ENCODE results near the gene MUC6.

MUC6 gene

DNA sequence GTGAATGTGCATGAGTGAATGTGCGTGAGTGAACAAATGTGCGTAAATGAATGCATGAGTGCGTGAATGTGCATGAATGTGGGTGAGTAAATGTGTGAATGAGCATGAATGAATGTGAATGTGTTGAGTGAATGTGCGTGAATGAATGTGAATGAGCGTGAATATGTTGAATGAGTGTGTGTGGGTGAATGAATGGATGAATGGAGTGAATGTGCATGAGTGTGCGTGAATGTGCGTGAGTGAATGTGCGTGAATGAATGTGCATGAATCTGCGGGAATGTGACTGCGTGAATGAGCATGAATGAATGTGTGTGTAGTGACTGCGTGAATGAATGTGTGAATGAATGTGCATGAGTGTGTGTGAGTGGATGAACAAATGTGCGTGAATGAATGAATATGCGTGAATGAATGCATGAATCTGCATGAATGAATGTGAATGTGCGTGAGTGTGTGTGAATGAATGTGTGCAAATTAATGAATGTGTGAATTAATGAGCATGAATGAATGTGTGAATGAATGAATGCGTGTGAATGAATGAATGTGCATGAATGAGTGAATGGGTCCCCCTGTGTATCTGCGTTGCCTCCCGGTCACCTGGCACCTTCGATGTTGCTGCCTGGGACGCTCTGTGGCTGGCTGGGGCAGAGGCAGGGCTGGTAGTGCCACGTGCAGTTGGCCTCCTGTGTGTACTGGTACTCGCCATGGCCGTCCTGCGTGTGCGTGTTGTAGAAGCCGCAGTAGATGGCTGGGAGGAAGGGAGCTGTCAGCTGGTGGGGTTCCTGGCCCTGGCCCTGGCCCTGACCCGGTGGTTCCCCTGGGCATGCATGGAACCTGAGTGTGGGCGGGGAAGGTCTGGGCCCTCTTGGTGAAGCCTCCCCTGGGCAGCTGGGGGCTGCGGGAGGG is 13.4 kb downstream of the MUC6 start:
- no peak for DNase-seq

DNA sequence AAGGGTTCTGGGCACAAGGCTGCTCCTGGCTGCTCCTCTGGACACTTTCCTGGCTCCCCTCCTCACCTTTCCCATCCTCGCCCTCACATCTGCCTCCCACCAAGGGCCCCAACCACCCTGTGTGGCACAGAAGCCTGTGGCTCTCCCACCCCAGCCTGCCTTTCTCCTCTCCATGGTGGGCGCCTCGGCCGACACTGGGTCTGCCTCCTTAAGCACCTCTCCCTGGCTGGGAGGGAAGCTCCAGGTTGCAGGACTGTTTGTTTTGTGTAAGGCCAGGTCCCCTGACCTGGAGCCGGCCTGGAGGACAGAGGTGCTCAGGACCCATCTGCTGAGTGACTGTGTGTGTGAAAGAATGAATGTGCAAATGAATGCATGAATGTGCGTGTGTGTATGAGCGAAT is 14.1 kb downstream of the MUC6 start:
- no peak for DNase-seq

DNA sequence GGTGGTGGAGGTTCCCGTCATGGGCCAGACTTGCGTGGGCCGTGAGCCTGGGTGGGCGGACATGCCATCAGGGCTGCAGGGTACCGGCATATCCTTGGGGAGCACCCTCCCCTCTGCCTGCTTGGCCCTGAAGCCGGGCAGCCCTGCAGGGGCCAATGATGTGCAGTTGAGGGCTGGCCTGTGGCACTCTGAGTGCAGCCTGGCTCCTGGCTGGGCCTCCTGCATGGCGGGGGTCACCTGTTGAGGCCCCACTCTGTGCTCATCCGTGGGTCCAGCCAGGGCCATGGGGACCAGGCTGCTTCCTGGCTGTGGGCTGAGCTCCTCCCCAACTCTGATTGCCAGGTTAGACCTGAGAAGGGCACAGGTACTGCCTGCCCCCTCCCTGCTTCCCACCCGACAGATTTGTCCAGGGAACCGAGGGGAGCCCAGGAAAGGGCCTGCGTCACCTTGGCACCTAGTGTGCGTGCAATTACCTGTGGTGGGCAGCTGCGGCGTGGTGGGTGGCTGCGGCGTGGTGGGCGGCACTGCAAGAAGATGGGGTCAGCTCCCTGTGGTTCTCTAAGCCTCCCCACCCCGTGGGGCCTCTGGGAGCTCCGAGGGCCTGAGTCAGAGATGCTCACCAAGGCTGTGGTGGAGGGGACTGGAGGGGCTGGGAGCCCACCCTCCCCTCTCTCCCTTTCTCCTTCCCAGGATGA is 16.2 kb downstream of the MUC6 start:
- DNase-seq = no peak

DNA sequence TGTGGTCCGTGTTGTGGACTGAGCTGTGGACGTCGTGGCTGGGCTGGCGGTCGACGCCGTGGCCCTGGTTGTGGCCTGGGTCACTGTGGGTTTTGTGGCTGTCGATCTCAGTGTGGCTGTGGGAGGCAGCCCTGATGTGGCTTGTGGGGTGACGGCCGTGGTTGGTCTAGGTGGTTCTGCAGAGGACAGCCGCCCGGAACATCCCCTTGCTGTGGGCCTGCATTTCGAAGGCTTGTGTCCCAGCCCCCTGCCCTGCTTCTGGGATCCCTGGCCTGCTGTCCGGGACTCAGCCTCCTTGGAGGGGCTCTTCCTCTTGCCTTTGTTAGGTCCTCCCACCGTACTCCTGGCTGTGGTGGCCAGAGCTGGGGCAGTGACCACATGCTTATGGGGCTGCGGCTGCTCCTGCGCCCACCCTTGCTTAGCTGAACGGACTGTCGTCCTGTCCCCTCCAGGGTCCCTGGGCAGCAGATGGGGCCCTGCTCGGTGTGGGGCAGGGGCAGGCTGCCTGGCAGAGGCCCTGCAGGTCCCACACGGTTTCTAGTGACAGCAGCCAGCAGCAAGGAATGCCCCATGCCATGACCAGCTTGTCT is 17.1 kb downstream of the MUC6 start:
- DNase-seq = no peak

DNA sequence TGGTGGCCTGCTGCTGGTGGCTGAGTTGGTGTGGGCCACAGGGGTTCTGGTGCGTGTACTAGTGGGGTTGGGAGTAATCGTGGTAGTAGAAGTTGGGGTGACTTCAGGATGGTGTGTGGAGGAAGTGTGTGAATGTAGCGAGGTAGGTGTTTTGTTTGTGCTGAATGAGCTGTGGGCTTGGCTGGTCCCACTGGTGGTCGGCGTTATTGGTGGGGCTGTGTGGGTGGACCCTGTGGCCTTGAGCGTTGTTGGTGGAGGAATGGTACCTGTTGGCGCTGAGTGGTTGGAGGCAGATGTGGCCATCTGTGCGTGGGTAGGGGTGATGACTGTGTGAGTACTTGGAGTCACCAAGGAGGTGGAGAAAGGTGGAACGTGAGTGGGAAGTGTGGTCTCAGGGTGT is 18.4 kb downstream of the MUC6 start:
- no peak for DNase-seq

DNA sequence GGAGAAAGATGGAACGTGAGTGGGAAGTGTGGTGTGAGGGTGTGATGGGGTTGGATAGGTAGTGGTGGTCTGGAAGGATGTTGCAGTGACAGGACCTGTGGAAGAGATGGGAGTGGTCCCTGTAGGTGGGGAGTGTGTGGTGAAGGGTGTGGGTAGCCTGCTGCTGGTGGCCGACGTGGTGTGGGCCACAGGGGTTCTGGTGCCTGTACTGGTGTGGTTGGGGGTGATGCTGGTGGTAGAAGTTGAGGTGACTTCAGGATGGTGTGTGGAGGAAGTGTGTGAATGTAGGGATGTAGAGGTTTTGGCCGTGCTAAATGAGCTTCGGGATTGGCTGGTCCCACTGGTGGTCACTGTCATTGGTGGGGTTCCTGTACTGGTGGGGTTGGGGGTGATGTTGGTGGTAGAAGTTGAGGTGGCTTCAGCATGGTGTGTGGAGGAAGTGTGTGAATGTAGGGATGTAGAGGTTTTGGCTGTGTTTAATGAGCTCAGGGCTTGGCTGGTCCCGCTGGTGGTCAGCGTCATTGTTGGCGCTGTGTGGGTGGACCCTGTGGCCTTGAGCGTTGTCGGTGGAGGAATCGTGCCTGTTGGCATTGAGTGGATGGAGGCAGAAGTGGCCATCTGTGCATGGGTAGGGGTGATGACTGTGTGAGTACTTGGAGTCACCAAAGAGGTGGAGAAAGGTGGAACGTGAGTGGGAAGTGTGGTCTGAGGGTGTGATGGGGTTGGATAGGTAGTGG is 19.1 kb downstream of the MUC6 start:
- DNase-seq = peak in 1 of 4 experiments; percentile 14

DNA sequence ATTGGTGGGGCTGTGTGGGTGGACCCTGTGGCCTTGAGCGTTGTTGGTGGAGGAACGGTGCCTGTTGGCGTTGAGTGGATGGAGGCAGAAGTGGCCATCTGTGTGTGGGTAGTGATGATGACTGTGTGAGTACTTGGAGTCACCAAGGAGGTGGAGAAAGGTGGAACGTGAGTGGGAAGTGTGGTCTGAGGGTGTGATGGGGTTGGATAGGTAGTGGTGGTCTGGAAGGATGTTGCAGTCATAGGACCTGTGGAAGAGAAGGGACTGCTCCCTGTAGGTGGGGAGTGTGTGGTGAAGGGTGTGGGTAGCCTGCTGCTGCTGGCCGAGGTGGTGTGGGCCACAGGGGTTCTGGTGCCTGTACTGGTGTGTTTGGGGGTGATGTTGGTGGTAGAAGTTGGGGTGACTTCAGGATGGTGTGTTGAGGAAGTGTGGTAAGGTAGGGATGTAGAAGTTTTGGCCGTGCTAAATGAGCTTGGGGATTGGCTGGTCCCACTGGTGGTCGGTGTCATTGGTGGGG is 19.9 kb downstream of the MUC6 start:
- DNase-seq = peak in 1 of 4 experiments; percentile 6

DNA sequence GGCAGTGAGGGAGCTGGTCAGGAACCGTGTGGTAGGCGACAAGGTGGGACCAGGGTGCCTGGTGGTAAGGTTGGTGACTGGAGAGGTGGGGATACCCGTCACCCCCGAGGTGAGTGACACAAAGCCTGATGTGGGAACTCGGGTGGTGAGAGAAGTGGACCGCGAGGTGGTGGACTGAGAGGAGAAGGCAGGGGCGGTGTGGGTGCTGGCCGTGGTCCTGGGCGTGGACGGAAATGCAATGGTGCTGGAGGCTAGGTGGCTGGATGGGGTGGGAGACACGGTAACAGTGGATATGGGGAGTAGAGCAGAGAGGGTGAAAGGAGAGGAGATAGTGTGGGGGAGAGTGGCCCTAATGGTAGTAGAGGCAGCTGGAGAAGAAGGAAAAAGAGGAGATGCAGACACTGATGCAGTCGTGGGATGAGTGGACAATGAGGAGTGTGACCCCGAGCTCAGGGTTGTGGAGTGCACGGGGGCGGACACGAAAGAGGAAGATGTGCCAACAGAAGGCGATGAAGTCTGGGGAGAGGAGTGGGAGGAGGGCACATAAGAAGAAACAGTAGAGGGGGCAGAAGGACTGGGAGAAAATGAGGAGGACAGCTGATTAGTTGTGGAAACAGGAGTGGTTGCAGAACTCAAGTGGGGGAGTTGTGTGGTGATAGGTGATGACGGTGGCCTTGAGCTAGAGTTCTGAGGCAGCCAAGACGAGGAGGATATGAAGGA is 20.5 kb downstream of the MUC6 start:
- peak; percentile 61 to 74 (median 68) for DNase-seq

DNA sequence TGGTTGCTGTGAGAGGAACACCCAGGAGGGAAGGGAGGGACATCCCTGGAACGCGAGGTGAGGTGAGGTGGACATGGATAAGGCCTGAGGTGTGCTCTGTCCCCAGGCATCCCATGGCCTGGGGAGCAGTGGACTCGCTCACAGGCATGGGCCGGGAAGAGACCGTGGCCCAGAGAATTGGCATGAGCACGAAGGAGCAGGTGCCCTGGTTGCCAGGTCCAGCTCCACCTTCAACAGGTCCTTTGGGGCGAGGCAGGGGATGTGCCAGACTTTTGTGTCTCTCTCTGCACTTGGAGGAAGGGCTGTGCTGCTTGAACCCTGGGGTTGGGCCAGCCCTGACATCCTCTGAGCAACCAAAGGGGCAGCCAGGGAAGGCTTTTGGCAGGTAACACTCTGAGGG is 21.5 kb downstream of the MUC6 start:
- no peak for DNase-seq

DNA sequence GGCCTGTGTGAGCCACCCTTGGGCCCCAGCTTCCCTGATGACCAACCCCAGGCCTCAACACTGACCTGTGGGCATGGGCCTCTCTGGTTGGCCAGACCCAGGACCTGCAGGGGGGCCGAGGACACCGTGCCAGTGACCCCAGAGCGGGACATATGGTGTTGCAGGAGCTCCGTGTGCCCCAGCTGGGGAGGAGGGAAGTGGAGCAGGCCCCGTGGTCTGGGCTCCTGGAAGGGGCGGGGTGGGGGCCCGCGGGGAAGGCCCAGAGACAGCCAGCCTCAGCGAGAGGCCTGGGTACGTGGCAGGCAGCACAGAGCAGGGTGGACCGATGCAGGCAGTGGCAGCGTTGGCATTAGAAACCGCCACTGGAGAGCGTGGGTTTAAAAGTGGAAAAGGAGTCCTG is 22.2 kb downstream of the MUC6 start:
- DNase-seq = no peak

DNA sequence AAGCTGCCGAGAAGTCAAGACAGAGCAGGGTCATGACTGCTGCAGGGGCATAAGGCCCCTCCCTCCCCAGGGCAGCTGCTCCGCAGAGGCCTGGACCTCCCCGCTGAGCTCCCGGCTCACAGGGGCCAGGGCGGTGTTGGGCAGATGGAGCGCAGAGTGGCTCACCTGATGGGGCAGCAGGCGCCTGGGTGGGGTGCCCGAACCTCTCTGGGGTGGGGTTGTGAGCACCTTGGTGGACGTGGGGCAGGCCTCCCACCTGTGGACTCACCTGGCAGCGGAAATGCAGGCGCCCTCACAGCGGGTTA is 22.9 kb downstream of the MUC6 start:
- no peak for DNase-seq

DNA sequence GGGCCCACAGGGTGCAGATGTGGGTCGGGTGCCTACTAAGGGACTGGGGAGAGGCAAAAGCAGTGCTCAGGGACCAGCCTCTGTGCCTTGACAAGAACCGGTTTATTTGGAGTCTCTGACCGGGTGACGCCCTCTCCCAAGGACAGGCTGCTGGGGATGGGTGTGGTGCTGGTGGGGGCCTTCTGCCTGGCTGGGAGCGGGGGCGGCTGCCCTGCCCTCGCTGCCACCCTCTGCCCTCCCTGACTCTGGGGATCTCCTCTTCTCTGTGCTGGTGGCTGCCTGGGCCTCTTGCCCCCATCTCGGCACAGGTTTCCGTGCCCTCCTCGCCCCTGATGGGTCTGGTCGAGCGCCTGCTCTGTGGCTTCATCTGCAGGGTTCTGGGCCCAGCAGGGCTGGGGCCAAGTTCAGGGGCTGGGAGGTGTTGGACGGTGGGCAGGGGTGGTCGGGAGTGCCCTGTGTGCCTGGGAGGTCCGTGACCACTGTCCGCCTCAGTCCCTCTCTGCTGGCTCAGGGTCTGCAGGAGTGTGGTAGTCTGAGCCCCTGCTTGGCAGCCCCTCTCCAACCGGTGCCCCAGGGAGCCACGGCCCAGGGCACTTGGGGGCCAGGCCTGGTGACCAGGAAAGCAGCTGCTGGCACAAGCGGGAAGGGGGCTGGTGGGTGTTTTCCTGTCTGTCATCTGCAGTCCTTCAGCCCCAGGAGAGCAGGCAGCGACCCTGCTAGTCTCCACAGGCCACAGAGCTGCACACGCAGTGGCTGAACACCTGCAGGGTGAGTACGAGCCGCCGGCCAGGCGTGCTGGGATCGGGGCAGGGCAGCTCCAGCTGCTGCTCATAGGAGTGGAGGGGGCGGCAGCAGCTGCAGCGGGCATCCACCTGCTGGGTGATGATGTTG is 23.5 kb downstream of the MUC6 start:
- no peak for DNase-seq

DNA sequence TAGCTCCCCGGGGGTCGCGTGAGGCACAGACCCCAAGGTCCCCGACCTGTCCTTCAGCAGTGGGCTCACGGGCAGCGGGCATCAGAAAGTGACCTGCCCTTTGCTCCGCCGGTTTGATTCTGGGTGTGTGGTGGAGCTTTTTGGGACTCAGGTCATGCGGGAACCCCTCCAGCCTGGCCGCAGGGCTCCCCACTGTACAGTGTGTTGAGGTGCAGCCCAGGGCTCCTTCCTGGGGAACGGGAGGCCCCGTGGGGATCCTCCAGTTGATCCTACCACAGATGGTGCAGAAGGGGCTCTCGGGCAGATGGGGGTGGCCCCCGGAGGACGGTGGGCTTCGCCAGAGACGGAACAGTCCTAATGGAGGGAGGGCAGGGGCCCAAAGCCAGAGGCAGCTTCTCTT is 24.2 kb downstream of the MUC6 start:
- no peak for DNase-seq

DNA sequence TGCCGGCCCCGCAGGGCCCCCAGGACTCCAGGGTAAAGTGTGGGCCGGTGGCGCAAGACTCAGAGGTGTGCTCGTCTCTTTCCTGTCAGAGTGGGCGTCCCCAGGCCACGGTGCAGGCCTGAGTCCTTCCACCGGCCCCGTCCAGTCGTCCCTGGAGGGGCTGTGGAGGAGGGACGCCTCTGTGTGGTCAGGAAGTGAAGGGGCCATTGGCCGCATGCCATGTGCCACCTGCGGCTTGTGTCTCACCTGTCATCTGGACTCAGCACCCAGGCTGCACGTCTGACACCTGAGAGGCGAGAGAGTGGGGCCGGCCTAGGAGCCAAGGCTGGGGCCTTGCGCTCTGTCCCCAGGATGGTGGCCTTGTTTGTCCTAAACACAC is 25.2 kb downstream of the MUC6 start:
- DNase-seq = no peak

DNA sequence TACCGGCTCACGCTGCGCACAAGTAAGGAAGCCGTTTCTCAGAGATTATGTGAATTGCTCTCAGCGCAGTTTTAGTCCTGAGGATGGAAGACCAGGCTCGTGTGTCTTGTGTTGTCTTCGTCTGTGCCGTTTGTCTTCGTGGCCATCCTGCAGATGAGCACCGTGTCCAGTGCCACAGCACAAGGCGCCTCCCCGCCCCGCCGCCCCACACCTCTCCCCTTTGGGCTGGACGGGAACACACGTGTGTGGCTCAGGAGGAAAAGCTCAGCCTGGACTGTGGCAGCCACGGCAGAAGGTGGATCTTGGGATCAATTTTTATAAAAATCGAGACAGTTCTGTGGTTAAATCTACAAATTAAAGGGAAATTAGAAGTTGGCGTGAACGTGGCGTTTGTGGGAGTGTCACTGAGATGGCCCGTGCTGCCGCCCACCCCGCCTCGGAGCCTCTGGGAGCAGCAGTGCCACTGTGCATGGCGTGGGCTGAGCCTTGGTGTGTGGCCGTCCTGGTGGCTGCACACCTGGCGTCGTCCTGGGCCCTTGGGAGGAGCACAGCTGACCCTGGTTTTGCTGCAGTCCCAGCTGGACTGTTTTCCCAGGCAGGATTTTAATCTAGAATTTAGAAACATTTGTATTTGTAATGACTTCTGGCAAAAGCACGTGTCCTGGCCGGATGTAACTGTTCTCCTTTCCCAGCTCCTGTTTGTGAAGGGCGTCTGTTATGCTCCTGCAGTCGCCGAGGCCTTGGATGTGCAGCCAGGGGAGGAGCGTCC is 25.8 kb downstream of the MUC6 start:
- DNase-seq = no peak

DNA sequence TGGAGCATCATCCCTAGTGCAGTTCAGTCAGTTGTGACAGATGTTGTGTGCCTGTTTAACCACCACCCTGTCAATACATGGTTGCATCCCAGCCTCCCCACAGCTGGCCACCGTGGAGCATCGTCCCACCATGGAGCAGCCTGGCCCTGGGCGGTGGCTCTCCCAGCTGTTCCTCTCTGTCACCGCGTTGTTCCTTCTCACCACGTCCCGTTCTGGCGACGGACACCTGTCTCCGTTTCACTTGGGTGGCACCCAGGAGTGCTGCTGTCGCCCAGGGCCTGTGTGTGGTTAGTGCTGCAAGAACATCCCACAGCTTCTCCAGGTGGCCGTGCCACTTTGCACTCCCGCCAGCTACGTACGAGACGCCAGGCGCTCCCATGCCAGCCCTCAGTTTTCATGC is 26.5 kb downstream of the MUC6 start:
- no peak for DNase-seq

DNA sequence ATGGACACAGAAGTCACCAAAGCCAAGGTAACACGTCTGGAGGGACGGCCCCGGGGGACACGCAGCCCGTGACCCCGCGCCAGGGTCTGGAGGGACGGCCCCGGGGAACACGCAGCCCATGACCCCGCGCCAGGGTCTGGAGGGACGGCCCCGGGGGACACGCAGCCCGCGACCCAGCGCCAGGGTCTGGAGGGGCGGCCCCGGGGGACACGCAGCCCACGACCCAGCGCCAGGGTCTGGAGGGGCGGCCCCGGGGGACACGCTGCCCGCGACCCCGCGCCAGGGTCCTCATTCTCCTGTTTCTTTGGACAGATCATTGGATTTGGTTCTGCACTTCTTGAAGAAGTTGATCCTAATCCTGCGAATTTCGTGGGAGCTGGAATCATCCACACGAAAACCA is 27.1 kb downstream of the MUC6 start:
- DNase-seq = no peak

DNA sequence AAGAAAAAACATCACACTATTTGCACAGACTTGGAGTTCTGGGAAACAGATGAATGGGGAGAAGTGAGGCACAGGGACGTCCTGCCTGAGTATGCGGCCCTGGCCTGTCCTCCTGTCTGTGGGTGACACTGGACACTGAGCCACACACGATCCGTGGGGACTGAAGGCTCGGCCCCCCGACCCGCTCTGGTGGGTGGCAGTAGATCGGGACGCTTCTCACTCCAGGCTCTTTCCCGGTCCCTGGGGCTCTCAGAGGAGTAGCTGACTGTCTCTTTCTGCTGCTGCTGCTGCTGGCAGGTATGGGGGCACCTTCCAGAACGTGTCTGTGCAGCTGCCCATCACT is 27.7 kb downstream of the MUC6 start:
- DNase-seq = no peak

DNA sequence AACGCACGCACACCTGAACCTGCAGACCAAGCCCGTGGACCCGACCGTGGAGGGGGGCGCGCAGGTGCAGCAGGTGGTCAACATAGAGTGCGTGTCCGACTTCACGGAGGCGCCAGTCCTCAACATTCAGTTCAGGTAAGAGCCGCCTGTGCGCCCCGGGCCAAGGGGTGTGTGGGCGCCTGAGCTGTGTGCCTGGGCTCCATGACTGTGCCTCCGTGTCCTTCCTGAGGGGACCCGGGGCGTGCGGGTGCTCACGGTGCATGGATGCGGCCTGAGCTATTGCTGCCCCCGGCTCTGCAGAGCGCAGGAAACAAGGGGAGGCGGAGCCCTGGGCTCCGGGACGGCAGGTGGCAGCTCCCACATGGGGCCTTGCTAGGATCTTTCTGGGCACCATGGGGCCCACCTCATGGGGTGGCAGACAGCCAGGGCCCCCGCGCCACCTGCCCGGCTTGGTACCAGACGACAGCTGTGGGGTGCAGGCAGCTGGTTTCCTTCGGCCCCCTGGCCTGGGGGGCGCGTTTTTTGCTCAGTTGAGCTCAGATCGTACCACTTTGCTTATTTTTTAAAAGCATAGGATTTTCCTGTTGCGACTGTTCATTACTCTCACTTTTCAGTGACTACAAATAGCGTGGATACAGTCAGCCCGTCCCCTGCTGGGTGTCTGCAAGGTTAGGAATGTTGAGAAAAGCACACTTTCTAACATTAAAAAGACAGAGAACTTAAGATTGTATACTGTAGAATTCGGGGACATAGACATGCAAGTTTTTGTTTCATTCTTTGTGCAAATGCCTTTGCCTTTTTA is 28.3 kb downstream of the MUC6 start:
- DNase-seq = no peak

DNA sequence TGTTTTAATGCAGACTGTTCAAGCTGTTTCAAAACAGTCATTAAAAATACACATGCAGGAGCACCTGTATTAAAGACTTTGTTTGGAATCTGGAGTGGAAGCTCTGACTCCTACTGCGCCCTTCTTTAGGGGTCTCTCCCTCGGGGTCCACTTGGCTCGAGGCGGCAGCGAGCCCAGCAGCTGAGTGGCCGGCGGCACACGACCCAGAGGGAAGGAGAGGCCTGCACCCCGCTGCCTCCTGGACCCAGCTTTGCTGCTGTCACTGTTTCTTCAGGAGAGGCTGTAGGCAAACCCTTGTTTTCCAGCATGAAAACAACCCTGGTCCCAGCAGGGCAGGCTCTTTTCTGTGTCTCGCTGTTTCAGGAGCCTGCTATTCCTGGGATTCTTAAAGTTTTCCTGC is 29.2 kb downstream of the MUC6 start:
- no peak for DNase-seq

All from suppressor macrophage (primary cell).